ENCODE results near the gene FOXK1.
"Not testable (repeated sequence)": the region's sequence is repeated elsewhere in the genome, so short reads cannot be mapped to it uniquely, and the experiment has no call there.

The FOXK1 gene

DNA sequence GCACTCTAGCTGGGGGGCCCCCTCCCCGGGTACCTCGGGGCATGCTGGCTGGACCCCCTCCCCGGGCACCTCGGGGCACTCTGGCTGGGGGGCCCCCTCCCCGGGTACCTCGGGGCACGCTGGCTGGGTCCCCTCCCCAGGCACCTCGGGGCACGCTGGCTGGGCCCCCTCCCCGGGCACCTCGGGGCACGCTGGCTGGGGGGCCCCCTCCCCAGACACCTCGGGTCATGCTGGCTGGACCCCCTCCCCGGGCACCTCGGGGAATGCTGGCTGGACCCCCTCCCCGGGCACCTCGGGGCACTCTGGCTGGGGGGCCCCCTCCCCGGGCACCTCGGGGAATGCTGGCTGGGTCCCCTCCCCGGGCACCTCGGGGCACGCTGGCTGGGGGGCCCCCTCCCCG lies 120.5 kb downstream of the FOXK1 start:
- not testable (repeated sequence) for H3K27ac Mint-ChIP-seq; H3K4me1 Mint-ChIP-seq (ENCODE audit: low read depth); H3K4me3 Mint-ChIP-seq; H3K36me3 Mint-ChIP-seq (ENCODE audit: low read depth); H3K27me3 Mint-ChIP-seq; H3K9me3 Mint-ChIP-seq

DNA sequence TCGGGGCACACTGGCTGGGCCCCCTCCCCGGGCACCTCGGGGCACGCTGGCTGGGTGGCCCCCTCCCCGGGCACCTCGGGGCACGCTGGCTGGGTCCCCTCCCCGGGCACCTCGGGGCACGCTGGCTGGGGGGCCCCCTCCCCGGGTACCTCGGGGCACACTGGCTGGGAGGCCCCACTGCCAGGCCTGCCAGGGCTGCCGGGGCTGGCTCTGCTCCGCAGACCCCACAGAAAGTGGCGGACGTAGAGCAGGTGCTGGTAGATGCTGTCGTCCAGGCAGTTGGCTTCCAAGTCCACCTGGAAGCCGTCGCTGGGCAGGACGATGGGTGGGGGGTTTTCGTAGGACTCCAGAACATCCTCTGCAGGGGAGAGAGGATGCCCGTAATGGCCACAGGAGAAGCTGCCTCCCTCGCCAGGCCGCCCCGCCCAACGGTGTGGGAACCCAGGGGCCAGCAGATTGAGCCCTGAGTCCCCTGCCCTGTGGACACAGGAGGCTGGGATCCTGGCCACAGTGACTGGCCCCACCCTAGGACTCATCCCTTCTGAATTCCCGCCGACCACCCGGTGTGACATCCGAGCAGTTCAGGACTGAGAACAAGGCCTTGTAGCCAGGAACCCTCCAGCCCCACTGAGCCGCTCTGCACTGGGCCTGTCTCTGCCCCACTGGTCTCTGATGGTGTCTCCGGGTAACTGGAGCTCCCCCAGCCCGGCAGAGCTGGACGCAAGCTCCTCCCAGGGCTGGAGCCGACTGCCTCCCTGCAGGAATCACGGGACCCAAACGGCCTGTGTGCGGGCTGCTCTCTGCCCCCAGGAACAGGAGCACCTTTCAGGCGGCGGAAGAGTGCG lies 121.5 kb downstream of the FOXK1 start:
- Mint-ChIP-seq H3K27me3 (no peaks in the 10 kb centered on the region), H3K4me3 (no peak overlapping the region), H3K4me1 (ENCODE audit: low read depth) (no peaks in the 10 kb centered on the region), H3K27ac (no peak overlapping the region), H3K9me3 (no peaks in the 10 kb centered on the region), H3K36me3 (ENCODE audit: low read depth) (no peaks in the 10 kb centered on the region)

DNA sequence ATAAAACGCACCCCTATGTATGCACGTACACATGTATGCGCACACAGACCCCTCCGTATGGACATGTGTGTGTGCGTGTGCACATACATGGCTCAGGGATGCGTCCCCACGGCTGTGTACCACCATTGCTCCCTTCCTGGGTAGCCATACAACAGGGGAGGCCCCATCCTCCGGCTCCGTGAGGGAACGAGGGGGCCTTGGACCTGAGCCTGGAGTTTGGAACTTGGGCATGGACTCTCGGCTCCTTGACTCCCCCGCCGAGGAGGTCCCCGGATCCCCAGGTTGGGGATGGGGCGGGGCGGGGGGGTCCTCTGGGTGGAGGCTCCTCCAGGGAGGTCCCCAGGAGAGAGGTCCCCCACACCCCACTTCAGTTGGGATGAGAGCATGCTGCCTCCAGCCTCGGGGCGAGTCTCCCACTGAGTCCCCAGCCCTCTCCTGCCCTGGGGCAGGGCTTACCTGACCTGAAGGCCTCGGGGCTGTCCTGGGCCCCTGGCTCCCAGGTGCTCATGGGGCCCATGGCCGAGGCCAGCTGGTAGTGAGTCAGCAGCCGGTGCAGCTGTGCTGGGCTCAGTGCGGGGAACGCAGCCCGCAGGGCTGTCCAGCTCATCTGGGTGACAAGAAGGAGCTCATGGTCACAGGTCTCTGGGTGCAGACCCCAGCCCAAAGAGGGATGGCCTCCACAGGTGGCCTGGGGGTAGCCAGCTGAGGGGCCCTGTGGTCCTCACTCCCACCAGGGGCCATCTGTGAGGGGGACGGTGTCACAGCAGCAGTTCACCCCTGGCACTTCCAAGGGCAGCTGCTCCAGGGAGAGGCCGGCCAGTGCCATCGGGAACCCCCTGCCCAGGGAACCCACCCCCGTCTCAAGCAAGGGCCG lies 123.3 kb downstream of the FOXK1 start:
- H3K36me3 Mint-ChIP-seq (ENCODE audit: low read depth): no peaks in the 10 kb centered on the region
- H3K27ac Mint-ChIP-seq: no peak overlapping the region
- H3K27me3 Mint-ChIP-seq: peaks cover 2% of the 10 kb centered on the region
- H3K9me3 Mint-ChIP-seq: no peaks in the 10 kb centered on the region
- peaks cover 10% of the 10 kb centered on the region for H3K4me1 Mint-ChIP-seq (ENCODE audit: low read depth)
- no peak overlapping the region for H3K4me3 Mint-ChIP-seq

DNA sequence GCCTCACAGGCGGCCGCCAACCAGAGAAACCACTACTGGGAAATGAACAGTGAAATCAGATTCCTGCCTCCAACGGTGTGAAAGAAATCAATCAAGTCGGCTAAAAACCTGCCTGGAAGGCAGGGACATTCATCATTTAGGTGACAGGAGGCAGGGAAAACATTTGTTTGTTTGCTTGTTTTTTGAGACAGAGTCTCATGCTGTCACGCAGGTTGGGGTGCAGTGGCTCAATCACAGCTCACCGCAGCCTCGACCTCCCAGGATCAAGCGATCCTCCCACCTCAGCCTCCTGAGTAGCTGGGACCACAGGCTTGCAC lies 123.8 kb downstream of the FOXK1 start:
- no peaks in the 10 kb centered on the region for H3K9me3 Mint-ChIP-seq
- no peak overlapping the region for H3K4me3 Mint-ChIP-seq
- no peak overlapping the region for H3K27ac Mint-ChIP-seq
- H3K36me3 Mint-ChIP-seq (ENCODE audit: low read depth): no peaks in the 10 kb centered on the region
- H3K27me3 Mint-ChIP-seq: peaks cover 4% of the 10 kb centered on the region
- peaks cover 12% of the 10 kb centered on the region for H3K4me1 Mint-ChIP-seq (ENCODE audit: low read depth)

DNA sequence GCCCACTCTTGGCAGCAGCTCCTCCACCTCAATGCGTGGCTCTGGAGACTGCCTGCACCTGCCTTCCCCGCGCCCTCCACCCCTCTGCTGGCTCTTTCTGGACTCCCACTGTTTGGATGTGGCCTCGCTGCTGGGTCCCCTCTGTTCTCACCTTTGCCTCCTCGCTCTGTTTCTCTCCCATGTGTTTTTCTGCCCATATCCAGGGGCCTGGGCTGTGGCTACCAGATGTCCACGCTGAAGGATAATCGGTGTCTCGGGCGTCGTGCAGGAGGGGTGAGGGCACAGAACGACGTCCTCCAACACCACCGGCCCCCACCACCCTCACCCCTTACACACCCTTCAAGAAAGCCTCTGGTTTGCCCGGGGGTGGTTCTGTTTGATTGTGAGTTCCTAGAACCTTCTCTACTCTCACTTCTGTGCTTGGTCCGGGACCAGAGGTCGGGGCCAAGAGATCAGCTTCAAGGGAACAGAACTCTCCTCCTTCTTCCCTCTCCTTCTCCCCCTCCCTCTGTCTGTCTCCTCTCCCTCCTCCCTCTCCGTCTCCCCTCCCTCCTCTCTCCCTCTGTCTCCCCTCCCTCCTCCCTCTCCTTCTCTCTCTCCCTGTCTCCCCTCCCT lies 125.0 kb downstream of the FOXK1 start:
- H3K36me3 Mint-ChIP-seq (ENCODE audit: low read depth): no peaks in the 10 kb centered on the region
- no peak overlapping the region for H3K27ac Mint-ChIP-seq
- no peaks in the 10 kb centered on the region for H3K9me3 Mint-ChIP-seq
- peaks cover 4% of the 10 kb centered on the region for H3K27me3 Mint-ChIP-seq
- no peak overlapping the region for H3K4me3 Mint-ChIP-seq
- peaks cover 12% of the 10 kb centered on the region for H3K4me1 Mint-ChIP-seq (ENCODE audit: low read depth)

DNA sequence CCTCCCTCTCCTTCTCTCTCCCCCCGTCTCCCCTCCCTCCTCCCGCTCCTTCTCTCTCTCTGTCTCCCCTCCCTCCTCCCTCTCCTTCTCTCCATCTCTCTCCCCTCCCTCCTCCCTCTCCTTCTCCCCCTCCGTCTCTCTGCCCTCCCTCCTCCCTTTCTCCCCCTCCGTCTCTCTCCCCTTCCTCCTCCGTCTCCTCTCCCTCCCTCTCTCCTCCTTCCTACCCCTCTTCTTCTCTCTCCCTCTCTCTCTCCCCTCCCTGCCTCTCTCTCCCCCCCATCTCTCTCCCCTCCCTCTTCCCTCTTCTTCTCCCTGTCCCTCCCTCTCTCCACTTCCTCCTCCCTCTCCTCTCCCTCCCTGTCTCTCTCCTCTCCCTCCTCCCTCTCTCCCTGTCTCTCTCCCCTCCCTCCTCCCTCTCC lies 125.5 kb downstream of the FOXK1 start:
- no peaks in the 10 kb centered on the region for H3K9me3 Mint-ChIP-seq
- H3K27ac Mint-ChIP-seq: no peak overlapping the region
- H3K4me3 Mint-ChIP-seq: no peak overlapping the region
- peaks cover 6% of the 10 kb centered on the region for H3K27me3 Mint-ChIP-seq
- peaks cover 12% of the 10 kb centered on the region for H3K4me1 Mint-ChIP-seq (ENCODE audit: low read depth)
- H3K36me3 Mint-ChIP-seq (ENCODE audit: low read depth): no peaks in the 10 kb centered on the region

DNA sequence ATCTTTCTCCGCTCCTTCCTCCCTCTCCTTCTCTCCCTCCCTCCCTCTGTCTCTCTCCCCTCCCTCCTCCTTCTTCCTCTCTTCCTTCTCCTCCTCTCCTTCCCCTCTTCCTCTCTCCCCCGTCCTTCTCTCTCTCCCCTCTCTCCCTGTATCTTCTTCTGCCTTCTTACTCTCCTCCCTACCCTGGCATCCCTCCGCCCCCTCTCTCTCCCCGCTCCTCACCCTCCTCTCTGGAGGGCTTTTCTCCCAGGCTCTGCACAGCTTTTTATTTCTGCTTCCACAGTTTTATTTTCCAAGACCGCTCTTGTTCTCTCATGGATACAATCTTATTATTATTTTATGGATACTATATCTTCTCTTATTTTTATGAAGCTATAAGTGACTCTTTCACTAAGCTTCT lies 125.9 kb downstream of the FOXK1 start:
- Mint-ChIP-seq H3K4me3 (no peak overlapping the region), H3K9me3 (no peaks in the 10 kb centered on the region), H3K27me3 (peaks cover 10% of the 10 kb centered on the region), H3K27ac (no peak overlapping the region), H3K36me3 (ENCODE audit: low read depth) (no peaks in the 10 kb centered on the region), H3K4me1 (ENCODE audit: low read depth) (peaks cover 12% of the 10 kb centered on the region)

DNA sequence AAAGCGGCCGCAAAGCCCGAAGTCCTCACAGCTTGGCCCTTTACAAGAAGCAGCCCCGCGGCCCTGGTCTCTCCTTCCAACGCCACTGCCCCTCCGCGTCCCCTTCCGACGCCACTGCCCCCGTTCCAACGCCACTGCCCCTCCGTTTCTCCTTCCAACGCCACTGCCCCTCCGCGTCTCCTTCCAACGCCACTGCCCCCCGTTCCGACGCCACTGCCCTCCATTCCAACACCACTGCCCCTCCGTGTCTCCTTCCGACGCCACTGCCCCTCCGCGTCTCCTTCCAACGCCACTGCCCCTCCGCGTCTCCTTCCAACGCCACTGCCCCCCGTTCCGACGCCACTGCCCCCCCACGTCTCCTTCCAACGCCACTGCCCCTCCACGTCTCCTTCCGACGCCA lies 126.5 kb downstream of the FOXK1 start:
- H3K9me3 Mint-ChIP-seq: no peaks in the 10 kb centered on the region
- no peak overlapping the region for H3K4me3 Mint-ChIP-seq
- peaks cover 12% of the 10 kb centered on the region for H3K4me1 Mint-ChIP-seq (ENCODE audit: low read depth)
- H3K36me3 Mint-ChIP-seq (ENCODE audit: low read depth): no peaks in the 10 kb centered on the region
- H3K27ac Mint-ChIP-seq: no peak overlapping the region
- peaks cover 15% of the 10 kb centered on the region for H3K27me3 Mint-ChIP-seq

DNA sequence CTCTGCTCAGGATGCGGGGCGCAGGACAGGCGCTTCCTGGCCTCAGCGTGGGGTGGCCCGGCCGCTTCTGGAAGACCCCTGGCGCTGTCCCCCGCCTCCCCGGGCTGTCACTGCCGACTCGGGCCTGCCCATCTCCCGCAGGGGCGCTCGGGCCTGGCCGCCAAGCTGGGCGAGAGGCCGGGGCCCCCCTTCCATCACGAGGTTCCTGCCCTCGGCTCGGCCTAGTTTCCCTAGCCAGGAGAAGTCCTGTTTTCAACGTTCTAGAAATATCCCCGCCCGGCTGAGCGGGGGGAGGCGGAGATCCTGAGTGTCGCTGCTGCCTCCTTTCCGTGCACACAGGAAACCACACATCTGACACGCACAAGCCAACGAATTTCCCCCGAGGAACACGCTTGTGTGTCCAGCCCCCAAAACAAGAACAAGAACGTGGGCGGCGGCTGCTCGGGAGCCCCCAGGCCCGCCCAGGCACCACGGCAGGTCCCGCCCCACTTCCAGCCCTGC lies 127.0 kb downstream of the FOXK1 start:
- Mint-ChIP-seq H3K36me3 (ENCODE audit: low read depth) (no peaks in the 10 kb centered on the region), H3K27me3 (peaks cover 21% of the 10 kb centered on the region), H3K27ac (no peak overlapping the region), H3K9me3 (no peaks in the 10 kb centered on the region), H3K4me1 (ENCODE audit: low read depth) (peaks cover 12% of the 10 kb centered on the region), H3K4me3 (peak overlapping the region; percentile 61)

DNA sequence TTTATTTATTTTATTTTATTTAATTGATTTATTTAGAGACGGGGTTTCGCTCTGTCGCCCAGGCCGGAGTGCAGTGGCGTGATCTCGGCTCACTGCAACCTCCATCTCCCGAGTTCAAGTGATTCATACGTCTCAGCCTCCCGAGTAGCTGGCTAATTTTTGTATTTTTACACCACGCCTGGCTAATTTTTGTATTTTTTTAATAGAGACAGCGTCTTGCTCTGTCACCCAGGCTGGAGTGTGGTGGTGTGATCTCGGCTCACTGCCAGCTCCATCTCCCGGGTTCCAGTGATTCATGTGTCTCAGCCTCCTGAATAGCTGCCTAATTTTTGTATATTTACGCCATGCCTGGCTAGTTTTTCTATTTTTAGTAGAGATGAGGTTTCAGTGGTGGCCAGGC lies 127.6 kb downstream of the FOXK1 start:
- Mint-ChIP-seq H3K4me1 (ENCODE audit: low read depth) (peaks cover 12% of the 10 kb centered on the region), H3K36me3 (ENCODE audit: low read depth) (no peaks in the 10 kb centered on the region), H3K27me3 (peaks cover 25% of the 10 kb centered on the region), H3K27ac (no peak overlapping the region), H3K9me3 (no peaks in the 10 kb centered on the region), H3K4me3 (no peak overlapping the region)

DNA sequence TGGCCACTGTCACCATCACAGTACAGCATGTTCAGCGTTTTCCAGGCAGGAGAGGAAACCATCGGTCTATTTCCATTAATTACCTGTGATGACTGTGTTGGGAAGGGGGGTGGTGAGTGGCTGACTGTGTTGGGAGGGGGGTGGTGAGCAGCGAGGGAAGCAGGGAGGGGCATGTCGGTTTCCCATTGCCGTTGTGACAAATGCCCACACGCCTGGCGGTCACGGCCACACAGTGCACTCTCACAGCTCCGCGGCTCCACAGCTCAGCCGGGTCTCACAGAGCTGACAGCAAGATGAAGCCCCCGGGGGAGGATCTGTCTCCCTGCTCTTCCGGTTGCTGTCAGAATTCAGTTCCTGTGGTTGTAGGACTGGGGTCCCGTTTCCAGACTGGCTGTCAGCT lies 132.3 kb downstream of the FOXK1 start:
- Mint-ChIP-seq H3K27me3 (peaks cover 26% of the 10 kb centered on the region), H3K36me3 (ENCODE audit: low read depth) (no peaks in the 10 kb centered on the region), H3K4me3 (no peak overlapping the region)

DNA sequence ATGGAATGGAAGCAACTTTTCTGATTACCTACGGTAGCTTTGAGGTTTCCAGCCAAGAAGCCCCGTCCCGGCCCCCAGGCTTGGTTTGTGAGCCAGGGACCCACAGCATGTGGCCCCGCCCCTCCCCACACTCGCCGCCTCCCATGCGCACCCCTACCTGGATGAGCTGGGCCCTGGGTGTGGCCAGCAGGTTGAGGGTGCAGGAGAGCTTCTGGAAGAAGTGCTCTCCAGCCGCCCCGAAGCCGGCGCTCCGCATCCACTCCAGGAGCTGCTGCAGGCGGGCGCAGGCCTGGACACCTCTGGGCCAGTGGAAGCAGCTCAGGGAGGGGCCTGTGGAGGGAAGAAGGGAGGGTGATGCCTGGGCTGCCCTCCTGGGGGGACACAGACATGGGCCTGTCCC lies 133.0 kb downstream of the FOXK1 start:
- Mint-ChIP-seq H3K9me3 (no peaks in the 10 kb centered on the region), H3K27me3 (peaks cover 26% of the 10 kb centered on the region), H3K27ac (no peak overlapping the region), H3K36me3 (ENCODE audit: low read depth) (no peaks in the 10 kb centered on the region), H3K4me1 (ENCODE audit: low read depth) (peaks cover 4% of the 10 kb centered on the region), H3K4me3 (no peak overlapping the region)

More for the DNA sequence above, 132.3 kb downstream of the FOXK1 start:
- Mint-ChIP-seq H3K9me3 (no peaks in the 10 kb centered on the region), H3K27ac (no peak overlapping the region), H3K4me1 (ENCODE audit: low read depth) (peaks cover 8% of the 10 kb centered on the region)

DNA sequence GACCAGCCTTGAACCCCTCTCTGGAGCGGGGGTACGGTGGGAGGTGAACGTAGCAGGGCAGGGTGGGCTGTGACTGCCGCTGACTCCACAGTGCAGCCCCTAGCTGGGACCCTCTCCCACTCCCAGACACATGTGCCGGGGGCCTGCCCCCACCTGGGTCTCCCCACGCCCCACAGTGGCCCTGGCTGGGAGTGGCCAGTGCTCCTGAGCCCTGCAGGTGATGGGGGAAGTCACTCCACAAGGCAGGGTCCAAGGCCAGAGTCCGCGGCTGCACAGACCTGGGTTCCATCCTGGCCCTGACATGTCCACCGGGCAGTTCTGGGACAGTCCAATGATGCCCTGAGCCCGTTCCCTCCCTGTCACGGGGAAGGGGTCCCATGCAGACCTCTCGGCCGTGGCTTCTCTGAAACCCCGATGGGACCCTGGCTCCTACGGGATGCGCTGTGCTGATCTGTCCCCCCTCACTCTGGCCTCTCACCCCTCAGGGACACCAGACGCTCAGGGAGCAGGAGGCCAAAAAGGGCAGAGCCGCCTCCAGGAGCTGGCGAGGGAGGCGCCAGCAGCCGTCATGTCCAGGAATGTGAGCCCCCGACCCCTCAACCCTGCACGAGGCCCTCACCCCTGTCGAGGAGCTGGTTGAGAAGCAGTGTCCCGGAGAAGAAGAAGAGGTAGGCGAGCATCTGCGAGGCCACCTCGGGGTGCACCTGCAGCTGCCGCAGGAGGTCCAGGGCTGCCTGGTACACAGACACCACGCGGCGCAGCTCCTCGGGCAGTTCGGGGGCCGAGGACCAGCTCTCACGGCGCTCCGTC lies 133.7 kb downstream of the FOXK1 start:
- Mint-ChIP-seq H3K4me3 (no peak overlapping the region), H3K27me3 (peaks cover 23% of the 10 kb centered on the region), H3K36me3 (ENCODE audit: low read depth) (no peaks in the 10 kb centered on the region), H3K27ac (no peak overlapping the region), H3K9me3 (no peaks in the 10 kb centered on the region), H3K4me1 (ENCODE audit: low read depth) (no peaks in the 10 kb centered on the region)

DNA sequence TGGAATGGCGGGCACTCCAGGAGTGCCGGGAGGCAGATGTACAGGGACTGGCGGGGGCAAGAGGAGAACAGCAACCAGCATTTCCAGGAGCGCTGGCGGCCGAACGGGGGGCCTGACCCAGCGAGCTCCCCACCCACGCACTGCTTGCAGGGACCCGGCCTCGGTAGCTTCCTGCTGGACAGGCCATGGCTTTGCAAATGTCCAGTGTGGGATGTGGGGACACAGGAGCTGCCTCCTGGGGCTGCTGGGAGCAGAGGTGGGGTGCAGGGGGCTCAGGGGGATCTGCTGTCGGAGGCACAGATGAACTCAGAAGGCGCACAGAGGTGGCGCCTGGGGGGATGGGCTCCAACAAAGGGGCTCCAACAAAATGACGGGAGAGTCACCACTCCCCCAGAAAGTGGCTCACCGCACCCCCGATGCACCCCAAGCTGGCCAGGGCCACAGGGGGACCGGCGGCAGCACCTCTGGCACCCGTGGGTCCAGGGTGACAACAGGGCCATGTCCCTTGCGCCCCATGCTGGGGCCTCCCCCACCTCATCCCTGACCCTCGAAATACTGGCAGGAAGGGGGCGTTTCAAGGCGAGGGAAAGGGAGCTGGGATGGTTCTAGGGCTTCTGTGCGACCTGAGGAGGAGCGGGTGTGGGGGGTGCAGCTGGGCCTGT lies 134.5 kb downstream of the FOXK1 start:
- Mint-ChIP-seq H3K36me3 (ENCODE audit: low read depth) (no peaks in the 10 kb centered on the region), H3K27ac (no peak overlapping the region)

More for the DNA sequence above, 134.5 kb downstream of the FOXK1 start:
- Mint-ChIP-seq H3K27me3 (peaks cover 23% of the 10 kb centered on the region), H3K4me1 (ENCODE audit: low read depth) (no peaks in the 10 kb centered on the region), H3K9me3 (no peaks in the 10 kb centered on the region), H3K4me3 (no peak overlapping the region)

All from stimulated activated naive CD8-positive, alpha-beta T cell treated with anti-CD3 and anti-CD28 coated beads, Interleukin-15, Interleukin-2, amounts not matched to agents 100 ng/mL and 50 ng/mL, for 24 hours (primary cell).